Nucleus accumbens (tissue), 56 donors: Measurements from ENCODE around the gene LAMA1.
"Not testable (repeated sequence)": the region's sequence is repeated elsewhere in the genome, so short reads cannot be mapped to it uniquely, and the experiment has no call there.

Experiments used
- DNase-seq, 56 donors: peaks; one replicate each; lab custom pipeline; 2025; lab: John Stamatoyannopoulos, UW

LAMA1 gene

GRCh38 chr18:7117390-7118355 lies at the start of gene LAMA1:
Gene LAMA1, minus strand, starts transcription at chr18:7117797. Its CDS starts 77 bp downstream, at chr18:7117720.
- DNase-seq, result peak in 23 of 56 donors; percentile 17 to 76 (median 31)

- no peak for DNase-seq
These were observed 48.3 kb upstream of the LAMA1 start for GRCh38 chr18:7165846-7166393.

GRCh38 chr18:7164323-7165004 lies 46.9 kb upstream of the LAMA1 start:
- DNase-seq, result peak in 7 of 56 donors; percentile 2 to 24 (median 7)

GRCh38 chr18:7158216-7158615 lies 40.6 kb upstream of the LAMA1 start:
- DNase-seq, result no peak

GRCh38 chr18:7157760-7158159 lies 40.2 kb upstream of the LAMA1 start:
- DNase-seq, result no peak

GRCh38 chr18:7155887-7156286 lies 38.3 kb upstream of the LAMA1 start:
- DNase-seq, result no peak

- no peak for DNase-seq
These were observed 37.5 kb upstream of the LAMA1 start for GRCh38 chr18:7155092-7155491.

- DNase-seq, result no peak
These were observed 34.8 kb upstream of the LAMA1 start for GRCh38 chr18:7152440-7152839.

GRCh38 chr18:7147399-7147798 lies 29.8 kb upstream of the LAMA1 start:
- DNase-seq, result no peak

- no peak for DNase-seq
These were observed 28.5 kb upstream of the LAMA1 start for GRCh38 chr18:7146067-7146466.

GRCh38 chr18:7144921-7145320 lies 27.3 kb upstream of the LAMA1 start:
- not testable (repeated sequence) for DNase-seq

GRCh38 chr18:7141287-7141686 lies 23.7 kb upstream of the LAMA1 start:
- no peak for DNase-seq

GRCh38 chr18:7139409-7139808 lies 21.8 kb upstream of the LAMA1 start:
- no peak for DNase-seq

GRCh38 chr18:7133181-7133580 lies 15.6 kb upstream of the LAMA1 start:
- no peak for DNase-seq

- DNase-seq, result no peak
These were observed 15.0 kb upstream of the LAMA1 start for GRCh38 chr18:7132356-7133150.

GRCh38 chr18:7122376-7122775 lies 4.8 kb upstream of the LAMA1 start:
- peak in 2 of 56 donors; percentile 3 for DNase-seq

- peak in 11 of 56 donors; percentile 11 to 45 (median 26) for DNase-seq
These were observed 706 bp downstream of the LAMA1 start for GRCh38 chr18:7116792-7117389.

GRCh38 chr18:7116001-7116730 lies 1.4 kb downstream of the LAMA1 start:
- DNase-seq, result peak in 1 of 56 donors; percentile 14

GRCh38 chr18:7112936-7113335 lies 4.7 kb downstream of the LAMA1 start:
- no peak for DNase-seq
